ENCODE results near the gene ARPC4.

- TF ChIP-seq POLR2A (IDR thresholded peaks at IDR 0.05), result no peak
- TF ChIP-seq, protein P1, sequence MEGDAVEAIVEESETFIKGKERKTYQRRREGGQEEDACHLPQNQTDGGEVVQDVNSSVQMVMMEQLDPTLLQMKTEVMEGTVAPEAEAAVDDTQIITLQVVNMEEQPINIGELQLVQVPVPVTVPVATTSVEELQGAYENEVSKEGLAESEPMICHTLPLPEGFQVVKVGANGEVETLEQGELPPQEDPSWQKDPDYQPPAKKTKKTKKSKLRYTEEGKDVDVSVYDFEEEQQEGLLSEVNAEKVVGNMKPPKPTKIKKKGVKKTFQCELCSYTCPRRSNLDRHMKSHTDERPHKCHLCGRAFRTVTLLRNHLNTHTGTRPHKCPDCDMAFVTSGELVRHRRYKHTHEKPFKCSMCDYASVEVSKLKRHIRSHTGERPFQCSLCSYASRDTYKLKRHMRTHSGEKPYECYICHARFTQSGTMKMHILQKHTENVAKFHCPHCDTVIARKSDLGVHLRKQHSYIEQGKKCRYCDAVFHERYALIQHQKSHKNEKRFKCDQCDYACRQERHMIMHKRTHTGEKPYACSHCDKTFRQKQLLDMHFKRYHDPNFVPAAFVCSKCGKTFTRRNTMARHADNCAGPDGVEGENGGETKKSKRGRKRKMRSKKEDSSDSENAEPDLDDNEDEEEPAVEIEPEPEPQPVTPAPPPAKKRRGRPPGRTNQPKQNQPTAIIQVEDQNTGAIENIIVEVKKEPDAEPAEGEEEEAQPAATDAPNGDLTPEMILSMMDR (IDR thresholded peaks at IDR 0.05), result no peak
Measured at GRCh38 chr3:9795207-9795606, 2.3 kb downstream of the ARPC4 start.
